Activated CD8-positive, alpha-beta T cell treated with anti-CD3 and anti-CD28 coated beads for 36 hours (primary cell): ENCODE measurements around the gene KLHL11. TPM values are rescaled to one million over a fixed set of nuclear protein-coding genes. Genes with fewer than 3 reads are reported as not detected.

Experiments used
- ATAC-seq: fragments of 200-7000 bp; cut with Tn5 transposase; one replicate; pipeline ENCODE4 v1.10.0; 2021; ENCODE audit warnings: mild to moderate bottlenecking, moderate library complexity
- CTCF ChIA-PET: fragments of 350-600 bp; sonication (Branson Sonifier 250); formaldehyde crosslinking; loops from one replicate; lab custom pipeline; 2021; ENCODE audit warnings: antibody characterized with exemption; lab: Charles Lee
- POLR2A ChIA-PET: fragments of 350-600 bp; sonication (Branson Sonifier 250); formaldehyde crosslinking; loops from one replicate; lab custom pipeline; 2021; ENCODE audit warnings: antibody characterized with exemption; lab: Charles Lee
- DNase-seq: peaks from one replicate; pipeline ENCODE4 v3.0.0-alpha.2; 2020
- H3K27ac Mint-ChIP-seq: one replicate; pipeline ENCODE4 v1.8.0; 2021; ENCODE audit warnings: mild to moderate bottlenecking, mixed read lengths
- H3K27me3 Mint-ChIP-seq: one replicate; pipeline ENCODE4 v1.8.0; 2021; ENCODE audit warnings: mixed read lengths
- H3K36me3 Mint-ChIP-seq: one replicate; pipeline ENCODE4 v1.8.0; 2021; ENCODE audit warnings: low read depth, mixed read lengths
- H3K4me1 Mint-ChIP-seq: one replicate; pipeline ENCODE4 v1.8.0; 2021; ENCODE audit warnings: low read depth, mixed read lengths
- H3K4me3 Mint-ChIP-seq: one replicate; pipeline ENCODE4 v1.8.0; 2021; ENCODE audit warnings: mild to moderate bottlenecking, moderate library complexity, mixed read lengths
- H3K9me3 Mint-ChIP-seq: one replicate; pipeline ENCODE4 v1.8.0; 2021; ENCODE audit warnings: mixed read lengths
- intact Hi-C: fragments of 100-400 bp; cut with micrococcal nuclease; formaldehyde crosslinking; loops from one replicate; pipeline ENCODE4 v1.10.0; 2022
- total RNA-seq, 2 experiments: library from RNA; stranded (reverse); gene quantifications; one replicate each; pipeline ENCODE4 v1.2.3, GENCODE V29; 2021
- TF ChIP-seq, protein P1 (sequence below): fragments of 200-600 bp; IDR thresholded peaks from one replicate; pipeline ENCODE4 v1.8.0; 2022; ENCODE audit warnings: antibody characterized with exemption, mild to moderate bottlenecking

The KLHL11 gene
- total RNA-seq, 2 experiments from 2014 or later = 19.2 to 19.6 TPM

- no peaks in the 10 kb centered on the region for H3K9me3 Mint-ChIP-seq
- CTCF ChIA-PET = no interaction called here
- no peak overlapping the region for H3K4me3 Mint-ChIP-seq
- TF ChIP-seq, protein P1, sequence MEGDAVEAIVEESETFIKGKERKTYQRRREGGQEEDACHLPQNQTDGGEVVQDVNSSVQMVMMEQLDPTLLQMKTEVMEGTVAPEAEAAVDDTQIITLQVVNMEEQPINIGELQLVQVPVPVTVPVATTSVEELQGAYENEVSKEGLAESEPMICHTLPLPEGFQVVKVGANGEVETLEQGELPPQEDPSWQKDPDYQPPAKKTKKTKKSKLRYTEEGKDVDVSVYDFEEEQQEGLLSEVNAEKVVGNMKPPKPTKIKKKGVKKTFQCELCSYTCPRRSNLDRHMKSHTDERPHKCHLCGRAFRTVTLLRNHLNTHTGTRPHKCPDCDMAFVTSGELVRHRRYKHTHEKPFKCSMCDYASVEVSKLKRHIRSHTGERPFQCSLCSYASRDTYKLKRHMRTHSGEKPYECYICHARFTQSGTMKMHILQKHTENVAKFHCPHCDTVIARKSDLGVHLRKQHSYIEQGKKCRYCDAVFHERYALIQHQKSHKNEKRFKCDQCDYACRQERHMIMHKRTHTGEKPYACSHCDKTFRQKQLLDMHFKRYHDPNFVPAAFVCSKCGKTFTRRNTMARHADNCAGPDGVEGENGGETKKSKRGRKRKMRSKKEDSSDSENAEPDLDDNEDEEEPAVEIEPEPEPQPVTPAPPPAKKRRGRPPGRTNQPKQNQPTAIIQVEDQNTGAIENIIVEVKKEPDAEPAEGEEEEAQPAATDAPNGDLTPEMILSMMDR = no peak
- DNase-seq (no peak), ATAC-seq (no peak)
- intact Hi-C loops = no loop called here
- H3K4me1 Mint-ChIP-seq = peaks cover 3% of the 10 kb centered on the region
- H3K27me3 Mint-ChIP-seq = peaks cover 2% of the 10 kb centered on the region
- no peaks in the 10 kb centered on the region for H3K36me3 Mint-ChIP-seq
- no peak overlapping the region for H3K27ac Mint-ChIP-seq
- POLR2A ChIA-PET = no interaction called here
Measured at GRCh38 chr17:41818024-41818423, 47.2 kb downstream of the KLHL11 start.

DNA sequence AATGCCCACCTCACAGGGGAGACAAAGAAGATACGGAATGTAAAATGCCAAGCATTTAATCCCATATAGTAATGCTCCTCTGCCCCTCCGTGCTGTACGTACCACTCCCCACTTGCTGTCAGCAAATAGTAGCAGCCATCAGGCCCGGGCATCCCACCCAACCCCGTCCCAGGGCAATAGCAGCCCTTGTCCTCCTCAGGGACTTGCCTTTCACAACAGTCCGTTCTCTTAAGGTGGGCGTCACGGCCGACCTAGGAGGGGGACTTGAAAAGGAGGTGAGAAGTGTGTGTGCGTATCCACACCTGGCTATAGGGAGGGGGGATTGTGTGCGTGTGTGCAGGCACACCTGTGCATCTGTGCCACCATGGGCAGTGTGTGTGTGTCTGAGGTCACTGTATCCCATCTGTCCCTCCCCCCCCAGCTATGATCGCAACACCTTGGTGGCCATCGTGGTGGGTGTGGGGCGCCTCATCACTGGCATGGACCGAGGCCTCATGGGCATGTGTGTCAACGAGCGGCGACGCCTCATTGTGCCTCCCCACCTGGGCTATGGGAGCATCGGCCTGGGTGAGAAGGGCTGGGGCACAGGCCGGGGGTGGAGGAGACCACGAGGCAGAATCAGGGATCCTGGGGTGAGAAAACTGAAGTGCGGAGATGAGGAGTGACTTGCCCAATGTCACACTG is 48.4 kb downstream of the KLHL11 start:
- DNase-seq (no peak), ATAC-seq (no peak)
- Mint-ChIP-seq H3K4me3 (no peak overlapping the region), H3K36me3 (no peaks in the 10 kb centered on the region), H3K4me1 (peaks cover 8% of the 10 kb centered on the region), H3K27me3 (peaks cover 5% of the 10 kb centered on the region), H3K27ac (no peak overlapping the region), H3K9me3 (no peaks in the 10 kb centered on the region)
- ChIA-PET CTCF (no interaction called here), POLR2A (no interaction called here)
- TF ChIP-seq, protein P1 = no peak
- intact Hi-C loops = no loop called here

DNA sequence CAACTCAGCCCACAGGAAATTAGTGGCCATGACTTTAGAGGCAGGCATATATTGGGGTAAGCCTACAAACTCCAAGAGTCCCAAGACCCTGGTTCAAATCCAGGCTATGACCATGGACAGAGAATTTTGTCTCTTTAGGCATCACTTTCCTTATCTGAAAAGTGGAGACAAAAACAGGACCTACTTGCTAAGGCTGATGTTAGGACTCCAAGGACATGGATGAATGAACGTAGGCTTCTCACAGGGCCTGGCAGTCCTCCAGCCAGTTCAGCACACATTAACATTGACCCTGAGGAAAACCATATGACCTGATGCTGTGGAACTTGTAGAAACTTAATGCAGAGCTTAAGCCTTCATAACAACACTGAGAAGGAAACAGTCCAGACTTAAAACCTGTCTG is 51.0 kb downstream of the KLHL11 start:
- Mint-ChIP-seq H3K4me1 (peaks cover 21% of the 10 kb centered on the region), H3K9me3 (no peaks in the 10 kb centered on the region), H3K27ac (no peak overlapping the region)

GRCh38 chr17:41813699-41814124 is 51.5 kb downstream of the KLHL11 start:
- intact Hi-C loops = no loop called here
- Mint-ChIP-seq H3K4me3 (no peak overlapping the region), H3K27ac (no peak overlapping the region), H3K4me1 (peaks cover 21% of the 10 kb centered on the region), H3K9me3 (no peaks in the 10 kb centered on the region), H3K36me3 (peaks cover 3% of the 10 kb centered on the region), H3K27me3 (peaks cover 7% of the 10 kb centered on the region)
- no peak for DNase-seq
- POLR2A ChIA-PET = no interaction called here
- CTCF ChIA-PET = interaction anchor here (1.5 to 2.2 kb wide), 2 partner anchors 12 to 17 kb away, joined by 3 to 8 read pairs; no protein-coding TSS in a partner anchor
- no peak for ATAC-seq
- TF ChIP-seq, protein P1 = no peak

More for the DNA sequence above, 51.0 kb downstream of the KLHL11 start:
- DNase-seq = no peak
- TF ChIP-seq, protein P1 = no peak
- ChIA-PET CTCF (interaction anchor here (1.5 to 2.2 kb wide), 2 partner anchors 13 to 16 kb away, joined by 3 to 8 read pairs; no protein-coding TSS in a partner anchor), POLR2A (interaction anchor here (0.9 kb wide), 1 partner anchor 11 kb away, joined by 4 read pairs; no protein-coding TSS in a partner anchor)
- H3K36me3 Mint-ChIP-seq = peaks cover 3% of the 10 kb centered on the region
- intact Hi-C loops = no loop called here
- ATAC-seq = no peak
- peaks cover 7% of the 10 kb centered on the region for H3K27me3 Mint-ChIP-seq
- no peak overlapping the region for H3K4me3 Mint-ChIP-seq

- CTCF ChIA-PET = no interaction called here
- DNase-seq (no peak), ATAC-seq (no peak)
- peaks cover 3% of the 10 kb centered on the region for H3K36me3 Mint-ChIP-seq
- TF ChIP-seq, protein P1 = no peak
- H3K27ac Mint-ChIP-seq = no peak overlapping the region
- POLR2A ChIA-PET = interaction anchor here (1.7 kb wide), 1 partner anchor 23 kb away, joined by 5 read pairs; the partner anchor contains the start of gene NT5C3B
- H3K4me3 Mint-ChIP-seq = peak overlapping the region; percentile 43
- H3K4me1 Mint-ChIP-seq = peaks cover 21% of the 10 kb centered on the region
- intact Hi-C loops = no loop called here
- H3K9me3 Mint-ChIP-seq = no peaks in the 10 kb centered on the region
- H3K27me3 Mint-ChIP-seq = peaks cover 7% of the 10 kb centered on the region
Measured at GRCh38 chr17:41813152-41813680, 52.0 kb downstream of the KLHL11 start.
